SK-N-SH (cell line): ENCODE results near the gene REN.
A peak's percentile ranks its signal among the peaks of the same experiment; 100 is the strongest.

Experiments
- CTCF ChIP-seq: fragments of 200-600 bp; sonication (generic); IDR thresholded peaks from 2 replicates; pipeline ENCODE4 v1.6.1; 2017; ENCODE audit warnings: antibody characterized with exemption, mild to moderate bottlenecking, moderate library complexity
- FOXJ3 ChIP-seq: sonication (generic); formaldehyde crosslinking; IDR thresholded peaks from 2 replicates; pipeline ENCODE4 v1.5.1; 2020; ENCODE audit warnings: mild to moderate bottlenecking, missing genetic modification reagents
- NRF1 ChIP-seq: IDR thresholded peaks from 2 replicates; pipeline ENCODE4 v1.6.1; 2012; ENCODE audit warnings: low read depth, mild to moderate bottlenecking, low read length
- RAD21 ChIP-seq: IDR thresholded peaks from 2 replicates; pipeline ENCODE4 v1.6.1; 2012; ENCODE audit warnings: mild to moderate bottlenecking, low read length
- RCOR1 ChIP-seq: fragments of 150-350 bp; IDR thresholded peaks from 2 replicates; pipeline ENCODE4 v1.6.1; 2017; ENCODE audit warnings: antibody characterized with exemption, low read length
- RXRA ChIP-seq: IDR thresholded peaks from 2 replicates; pipeline ENCODE4 v1.4.0; 2012; ENCODE audit warnings: low read depth, mild to moderate bottlenecking, borderline replicate concordance
- SMC3 ChIP-seq: IDR thresholded peaks from 2 replicates; pipeline ENCODE4 v1.6.1; 2012; ENCODE audit warnings: low read depth, low read length, improper control_type of control experiment

- TF ChIP-seq CTCF (no peak), RCOR1 (no peak), RXRA (no peak), RAD21 (peak; percentile 20; the same call in 1 of the 2 replicates), SMC3 (no peak), NRF1 (no peak), FOXJ3 (CRISPR knock-in tag) (no peak)
These were observed 53.0 kb downstream of the REN start for GRCh38 chr1:204112876-204113730.
